SK-N-SH (cell line): Measurements from ENCODE around the gene FTO. TPM values are rescaled to one million over a fixed set of nuclear protein-coding genes. Genes with fewer than 3 reads are reported as not detected.

Experiments
- CTCF ChIA-PET: fragments of 300-600, 350-600 bp; formaldehyde crosslinking; extraction: SDS; loops from one replicate; lab custom pipeline; 2021; lab: Yijun Ruan, JAX
- POLR2A ChIA-PET: fragments of 350-600 bp; sonication (Branson Sonifier 250); formaldehyde crosslinking; extraction: SDS; loops from one replicate; lab custom pipeline; 2020; ENCODE audit warnings: antibody characterized with exemption, inconsistent platforms; lab: Yijun Ruan, JAX
- DNase-seq: peaks from one replicate; pipeline ENCODE4 v3.0.0; 2012
- H2AFZ ChIP-seq: fragments of 200-600 bp; sonication (generic); 2 replicates; pipeline ENCODE4 v1.8.1; 2016; ENCODE audit warnings: antibody characterized with exemption, mild to moderate bottlenecking, low read depth
- H3F3A ChIP-seq: fragments of 200-600 bp; sonication (generic); replicated peaks from 2 replicates; pipeline ENCODE3; 2016; ENCODE audit warnings: antibody characterized with exemption, mild to moderate bottlenecking; ENCODE audit not compliant: insufficient read depth
- H3K27ac ChIP-seq, 2 experiments: fragments of 200-500 bp in 1 of 2; fragments of 200-600 bp in 1 of 2; sonication (Bioruptor generic) in 1 of 2; sonication (generic), shearing (Covaris generic) in 1 of 2; 2 replicates each; pipeline versions ENCODE4 v1.5.1 to v1.6.1; 2014 to 2016; ENCODE audit warnings: low read depth in 2 of 2, inconsistent platforms in 1 of 2, low read length in 1 of 2, mild to moderate bottlenecking in 1 of 2, mixed read lengths in 1 of 2
- H3K27me3 ChIP-seq: fragments of 200-600 bp; sonication (generic), shearing (Covaris generic); 2 replicates; pipeline ENCODE4 v1.6.1; 2016; ENCODE audit warnings: mixed run types; ENCODE audit not compliant: insufficient read depth
- H3K36me3 ChIP-seq, 2 experiments: fragments of 200-500 bp in 1 of 2; fragments of 200-600 bp in 1 of 2; sonication (Bioruptor generic) in 1 of 2; sonication (generic) in 1 of 2; replicated peaks in 1 of 2; 2 replicates each; pipeline versions ENCODE3 to v1.5.1; 2014 to 2016; ENCODE audit warnings: low read length in 1 of 2, mild to moderate bottlenecking in 1 of 2; ENCODE audit not compliant: insufficient read depth in 2 of 2, control insufficient read depth in 1 of 2
- H3K4me1 ChIP-seq, 2 experiments: fragments of 200-500 bp in 1 of 2; fragments of 200-600 bp in 1 of 2; sonication (Bioruptor generic) in 1 of 2; sonication (generic), shearing (Covaris generic) in 1 of 2; 2 replicates each; pipeline versions ENCODE4 v1.5.1 to v1.6.1; 2014 to 2016; ENCODE audit warnings: low read depth in 1 of 2, low read length in 1 of 2, mixed run types in 1 of 2; ENCODE audit not compliant: insufficient read depth in 2 of 2, control insufficient read depth in 1 of 2
- H3K4me2 ChIP-seq: fragments of 200-600 bp; sonication (generic), shearing (Covaris generic); 2 replicates; pipeline ENCODE4 v1.6.1; 2017; ENCODE audit warnings: mixed run types
- H3K4me3 ChIP-seq, 2 experiments: fragments of 200-500 bp in 1 of 2; fragments of 200-600 bp in 1 of 2; sonication (Bioruptor generic) in 1 of 2; sonication (generic), shearing (Covaris generic) in 1 of 2; 2 replicates each; pipeline versions ENCODE4 v1.5.1 to v1.8.1; 2014 to 2016; ENCODE audit warnings: low read depth in 2 of 2, inconsistent platforms in 1 of 2, low read length in 1 of 2, mild to moderate bottlenecking in 1 of 2, mixed read lengths in 1 of 2, moderate library complexity in 1 of 2
- H3K79me2 ChIP-seq: fragments of 200-600 bp; sonication (generic); 2 replicates; pipeline ENCODE4 v1.8.1; 2017; ENCODE audit warnings: mild to moderate bottlenecking; ENCODE audit not compliant: insufficient read depth
- H3K9ac ChIP-seq: fragments of 200-600 bp; sonication (generic); 2 replicates; pipeline ENCODE4 v1.6.1; 2017; ENCODE audit warnings: mixed run types
- H3K9me2 ChIP-seq: fragments of 200-600 bp; sonication (generic); 2 replicates; pipeline ENCODE4 v1.6.1; 2017; ENCODE audit warnings: mixed run types
- H3K9me3 ChIP-seq: fragments of 200-600 bp; sonication (generic); 2 replicates; pipeline ENCODE4 v1.6.1; 2017; ENCODE audit warnings: mixed run types, mild to moderate bottlenecking, moderate library complexity
- H4K20me1 ChIP-seq: fragments of 200-600 bp; sonication (generic); 2 replicates; pipeline ENCODE4 v1.6.1; 2017; ENCODE audit warnings: mild to moderate bottlenecking, mixed run types; ENCODE audit not compliant: insufficient read depth
- EP300 ChIP-seq, 2 experiments: IDR thresholded peaks; 2 replicates each; pipeline versions ENCODE4 v1.4.0 to v1.6.1; 2012; ENCODE audit warnings: borderline replicate concordance in 1 of 2, low read depth in 1 of 2, low read length in 1 of 2
- FOSL2 ChIP-seq: IDR thresholded peaks from 2 replicates; pipeline ENCODE4 v1.4.0; 2012; ENCODE audit warnings: low read depth, mild to moderate bottlenecking, moderate library complexity, borderline replicate concordance
- FOXJ3 ChIP-seq: sonication (generic); formaldehyde crosslinking; IDR thresholded peaks from 2 replicates; pipeline ENCODE4 v1.5.1; 2020; ENCODE audit warnings: mild to moderate bottlenecking, missing genetic modification reagents
- GATA2 ChIP-seq: sonication (generic); formaldehyde crosslinking; IDR thresholded peaks from 2 replicates; pipeline ENCODE4 v1.5.0; 2020; ENCODE audit warnings: mild to moderate bottlenecking, missing genetic modification reagents
- JUND ChIP-seq: IDR thresholded peaks from 2 replicates; pipeline ENCODE4 v1.4.0; 2012
- MAX ChIP-seq: IDR thresholded peaks from 2 replicates; pipeline ENCODE4 v1.4.0; 2012; ENCODE audit warnings: low read depth
- MXI1 ChIP-seq: IDR thresholded peaks from 2 replicates; pipeline ENCODE4 v1.6.1; 2012; ENCODE audit warnings: mild to moderate bottlenecking, low read depth, low read length, improper control_type of control experiment
- NFIC ChIP-seq: IDR thresholded peaks from 2 replicates; pipeline ENCODE4 v1.4.0; 2012; ENCODE audit warnings: borderline replicate concordance
- RAD21 ChIP-seq: IDR thresholded peaks from 2 replicates; pipeline ENCODE4 v1.6.1; 2012; ENCODE audit warnings: mild to moderate bottlenecking, low read length
- RCOR1 ChIP-seq: fragments of 150-350 bp; IDR thresholded peaks from 2 replicates; pipeline ENCODE4 v1.6.1; 2017; ENCODE audit warnings: antibody characterized with exemption, low read length
- REST ChIP-seq: IDR thresholded peaks from 2 replicates; pipeline ENCODE4 v1.6.1; 2012; ENCODE audit warnings: mild to moderate bottlenecking, low read depth, low read length, moderate library complexity
- RFX5 ChIP-seq: IDR thresholded peaks from 2 replicates; pipeline ENCODE4 v1.6.1; 2012; ENCODE audit warnings: mild to moderate bottlenecking, improper control_type of control experiment, low read length
- RXRA ChIP-seq: IDR thresholded peaks from 2 replicates; pipeline ENCODE4 v1.4.0; 2012; ENCODE audit warnings: low read depth, mild to moderate bottlenecking, borderline replicate concordance
- TCF12 ChIP-seq: IDR thresholded peaks from 2 replicates; pipeline ENCODE4 v1.4.0; 2012
- TEAD4 ChIP-seq: IDR thresholded peaks from 2 replicates; pipeline ENCODE4 v1.4.0; 2012; ENCODE audit warnings: mild to moderate bottlenecking, borderline replicate concordance; ENCODE audit not compliant: insufficient read depth
- USF2 ChIP-seq: fragments of 150-350 bp; IDR thresholded peaks from 2 replicates; pipeline ENCODE4 v1.6.1; 2017; ENCODE audit warnings: antibody characterized with exemption, low read length, low read depth, borderline replicate concordance
- YY1 ChIP-seq: IDR thresholded peaks from 2 replicates; pipeline ENCODE4 v1.4.0; 2012; ENCODE audit warnings: low read depth, mild to moderate bottlenecking
- ZBTB33 ChIP-seq: IDR thresholded peaks from 2 replicates; pipeline ENCODE4 v1.4.0; 2012; ENCODE audit warnings: low read depth, borderline replicate concordance
- WGBS: methylation state at CpG from one replicate; pipeline ENCODE4 v1.1.6; 2017; ENCODE audit warnings: low lambda C conversion rate; 5-methylcytosine and 5-hydroxymethylcytosine counted together
- polyA plus RNA-seq, 3 experiments: library from polyadenylated mRNA; depleted of rRNA; stranded (reverse); fragments of >200 nt; gene quantifications; 2 replicates each; pipeline ENCODE4 v1.2.3, GENCODE V29; 2012

Gene FTO
- polyA plus RNA-seq, 1 of the 3 experiments (the other 2 are of a cell fraction) = 41.2 TPM

- WGBS = over 99% methylated on average over 3 of the region's 3 CpGs
- Histone ChIP-seq H3K4me3 (no peak overlapping the region), H2AFZ (no peak overlapping the region), H3F3A (no peaks in the 10 kb centered on the region), H3K27me3 (no peaks in the 10 kb centered on the region), H3K9me2 (no peaks in the 10 kb centered on the region), H3K4me2 (no peak overlapping the region), H3K79me2 (no peaks in the 10 kb centered on the region), H3K9ac (no peak overlapping the region), H3K36me3 (no peaks in the 10 kb centered on the region), H3K27ac (no peak overlapping the region), H3K4me1 (no peaks in the 10 kb centered on the region), H4K20me1 (no peaks in the 10 kb centered on the region), H3K9me3 (no peaks in the 10 kb centered on the region)
- no peak for TF ChIP-seq ZBTB33
- TF ChIP-seq RCOR1 = no peak
- TF ChIP-seq RFX5 = no peak
- TF ChIP-seq REST = no peak
- no peak for TF ChIP-seq RXRA
- no peak for TF ChIP-seq YY1
- TF ChIP-seq TCF12 = no peak
- no peak for TF ChIP-seq JUND
- TF ChIP-seq RAD21 = no peak
- TF ChIP-seq NFIC = no peak
- no peak for TF ChIP-seq MXI1
- no peak for TF ChIP-seq USF2
- no peak for TF ChIP-seq FOSL2
- TF ChIP-seq EP300 (IDR thresholded peaks at IDR 0.05; ENCODE audit: borderline replicate concordance in 1 of 2, low read depth in 1 of 2, low read length in 1 of 2) = no peak
- TF ChIP-seq FOXJ3 (CRISPR knock-in tag) = no peak
- no peak for TF ChIP-seq MAX
- TF ChIP-seq TEAD4 = no peak
- no peak for TF ChIP-seq GATA2
- ChIA-PET CTCF (no interaction called here), POLR2A (no interaction called here)
- no peak for DNase-seq
Observed at GRCh38 chr16:53980675-53981074, 276.7 kb downstream of the FTO start.
